ENCODE results near the gene MYO9A.

GRCh38 chr15:72131922-72132321 is 14.0 kb upstream of the MYO9A start:
- TF ChIP-seq GATA2 (IDR thresholded peaks at IDR 0.05; ENCODE audit: low read depth, low read length), result no peak
- TF ChIP-seq GATA3 (IDR thresholded peaks at IDR 0.05; ENCODE audit: low read depth, low read length), result no peak

Measured in SH-SY5Y (cell line).